HEK293 (cell line): ENCODE data around the gene BCOR.

Experiments
- HOXD13 ChIP-seq: sonication (generic); formaldehyde crosslinking; IDR thresholded peaks from 2 replicates; pipeline ENCODE4 v1.8.0; 2022; ENCODE audit warnings: missing genetic modification reagents, borderline replicate concordance
- IKZF3 ChIP-seq: fragments of 450-650 bp; IDR thresholded peaks from 2 replicates; pipeline ENCODE4 v1.5.0; 2018; ENCODE audit warnings: missing biosample characterization, mild to moderate bottlenecking, missing genetic modification characterization, moderate library complexity
- KLF10 ChIP-seq: fragments of 450-650 bp; IDR thresholded peaks from 2 replicates; pipeline ENCODE4 v1.5.1; 2018; ENCODE audit warnings: missing biosample characterization, mild to moderate bottlenecking, missing genetic modification characterization
- MYNN ChIP-seq: fragments of 450-650 bp; formaldehyde crosslinking; IDR thresholded peaks from 2 replicates; pipeline ENCODE4 v1.5.1; 2016; ENCODE audit warnings: missing biosample characterization, missing genetic modification characterization, borderline replicate concordance
- OSR2 ChIP-seq: fragments of 450-650 bp; formaldehyde crosslinking; IDR thresholded peaks from 2 replicates; pipeline ENCODE4 v1.5.1; 2016; ENCODE audit warnings: missing biosample characterization, missing genetic modification characterization
- PRDM1 ChIP-seq: fragments of 450-650 bp; formaldehyde crosslinking; IDR thresholded peaks from 2 replicates; pipeline ENCODE4; 2016; ENCODE audit warnings: missing biosample characterization, missing genetic modification characterization
- SCRT2 ChIP-seq: fragments of 450-650 bp; formaldehyde crosslinking; IDR thresholded peaks from 2 replicates; pipeline ENCODE4 v1.5.1; 2016; ENCODE audit warnings: missing biosample characterization, missing genetic modification characterization
- SP3 ChIP-seq: fragments of 450-650 bp; formaldehyde crosslinking; IDR thresholded peaks from 2 replicates; pipeline ENCODE4 v1.5.1; 2016; ENCODE audit warnings: missing biosample characterization, missing genetic modification characterization
- TCF7L2 ChIP-seq: IDR thresholded peaks from 2 replicates; pipeline ENCODE4 v1.6.1; 2011; ENCODE audit warnings: low read depth, mild to moderate bottlenecking, inconsistent platforms, low read length, moderate library complexity, borderline replicate concordance
- YY2 ChIP-seq: fragments of 450-650 bp; formaldehyde crosslinking; IDR thresholded peaks from 2 replicates; pipeline ENCODE4 v1.5.1; 2016; ENCODE audit warnings: missing biosample characterization, missing genetic modification characterization
- ZFHX2 ChIP-seq: fragments of 450-650 bp; formaldehyde crosslinking; conservative IDR thresholded peaks from 2 replicates; pipeline ENCODE4 v1.5.1; 2016; ENCODE audit warnings: missing biosample characterization, missing genetic modification characterization
- ZFP41 ChIP-seq: fragments of 450-650 bp; formaldehyde crosslinking; IDR thresholded peaks from 2 replicates; pipeline ENCODE4 v1.5.1; 2016; ENCODE audit warnings: missing biosample characterization, missing genetic modification characterization, borderline replicate concordance
- ZNF10 ChIP-seq: fragments of 450-650 bp; formaldehyde crosslinking; IDR thresholded peaks from 2 replicates; pipeline ENCODE4 v1.5.1; 2017; ENCODE audit warnings: missing biosample characterization, missing genetic modification characterization
- ZNF16 ChIP-seq: fragments of 450-650 bp; formaldehyde crosslinking; IDR thresholded peaks from 2 replicates; pipeline ENCODE4 v1.5.1; 2016; ENCODE audit warnings: low read depth, missing biosample characterization, missing genetic modification characterization
- ZNF2 ChIP-seq: fragments of 450-650 bp; formaldehyde crosslinking; IDR thresholded peaks from 2 replicates; pipeline ENCODE4 v1.5.1; 2016; ENCODE audit warnings: missing biosample characterization, missing genetic modification characterization
- ZNF239 ChIP-seq: fragments of 450-650 bp; formaldehyde crosslinking; IDR thresholded peaks from 2 replicates; pipeline ENCODE4 v1.5.1; 2016; ENCODE audit warnings: missing biosample characterization, missing genetic modification characterization
- ZNF280D ChIP-seq: fragments of 450-650 bp; formaldehyde crosslinking; IDR thresholded peaks from 2 replicates; pipeline ENCODE4 v1.5.1; 2016; ENCODE audit warnings: missing biosample characterization, missing genetic modification characterization
- ZNF394 ChIP-seq: fragments of 450-650 bp; formaldehyde crosslinking; IDR thresholded peaks from 2 replicates; pipeline ENCODE4 v1.5.1; 2016; ENCODE audit warnings: missing biosample characterization, missing genetic modification characterization, mild to moderate bottlenecking, moderate library complexity, borderline replicate concordance
- ZNF423 ChIP-seq: fragments of 450-650 bp; formaldehyde crosslinking; IDR thresholded peaks from 2 replicates; pipeline ENCODE4 v1.5.1; 2016; ENCODE audit warnings: missing biosample characterization, missing genetic modification characterization
- ZNF514 ChIP-seq: fragments of 450-650 bp; formaldehyde crosslinking; IDR thresholded peaks from 2 replicates; pipeline ENCODE4 v1.5.1; 2016; ENCODE audit warnings: missing biosample characterization, missing genetic modification characterization
- ZNF596 ChIP-seq: fragments of 450-650 bp; IDR thresholded peaks from 2 replicates; pipeline ENCODE4 v1.5.0; 2018; ENCODE audit warnings: missing biosample characterization, mild to moderate bottlenecking, missing genetic modification characterization, moderate library complexity
- ZNF610 ChIP-seq: fragments of 450-650 bp; formaldehyde crosslinking; IDR thresholded peaks from 2 replicates; pipeline ENCODE4 v1.5.1; 2016; ENCODE audit warnings: missing biosample characterization, missing genetic modification characterization, borderline replicate concordance
- ZNF623 ChIP-seq: fragments of 450-650 bp; formaldehyde crosslinking; IDR thresholded peaks from 2 replicates; pipeline ENCODE4 v1.5.1; 2016; ENCODE audit warnings: missing biosample characterization, missing genetic modification characterization
- ZNF660 ChIP-seq: fragments of 450-650 bp; IDR thresholded peaks from 2 replicates; pipeline ENCODE4 v1.5.1; 2018; ENCODE audit warnings: missing biosample characterization, mild to moderate bottlenecking, missing genetic modification characterization
- ZNF692 ChIP-seq: fragments of 450-650 bp; formaldehyde crosslinking; IDR thresholded peaks from 2 replicates; pipeline ENCODE4 v1.5.1; 2016; ENCODE audit warnings: missing biosample characterization, missing genetic modification characterization
- ZNF830 ChIP-seq: fragments of 450-650 bp; IDR thresholded peaks from 2 replicates; pipeline ENCODE4 v1.5.0; 2018; ENCODE audit warnings: missing biosample characterization, missing genetic modification characterization, low read depth, mild to moderate bottlenecking, moderate library complexity
- ZNF843 ChIP-seq: fragments of 450-650 bp; formaldehyde crosslinking; IDR thresholded peaks from 2 replicates; pipeline ENCODE4 v1.5.1; 2016; ENCODE audit warnings: missing biosample characterization, missing genetic modification characterization
- ZSCAN23 ChIP-seq: fragments of 450-650 bp; formaldehyde crosslinking; IDR thresholded peaks from 2 replicates; pipeline ENCODE4 v1.5.1; 2016; ENCODE audit warnings: missing biosample characterization, missing genetic modification characterization
- TF ChIP-seq, protein P1 (sequence below): fragments of 450-650 bp; IDR thresholded peaks from 2 replicates; pipeline ENCODE4 v1.5.1; 2018; ENCODE audit warnings: missing biosample characterization, missing genetic modification characterization
- TF ChIP-seq, protein P2 (sequence below): fragments of 450-650 bp; formaldehyde crosslinking; IDR thresholded peaks from 2 replicates; pipeline ENCODE4 v1.5.1; 2016; ENCODE audit warnings: missing biosample characterization, missing genetic modification characterization
- TF ChIP-seq, protein P3 (sequence below): fragments of 450-650 bp; formaldehyde crosslinking; IDR thresholded peaks from 2 replicates; pipeline ENCODE4 v1.5.1; 2016; ENCODE audit warnings: missing biosample characterization, missing genetic modification characterization

The BCOR gene

DNA sequence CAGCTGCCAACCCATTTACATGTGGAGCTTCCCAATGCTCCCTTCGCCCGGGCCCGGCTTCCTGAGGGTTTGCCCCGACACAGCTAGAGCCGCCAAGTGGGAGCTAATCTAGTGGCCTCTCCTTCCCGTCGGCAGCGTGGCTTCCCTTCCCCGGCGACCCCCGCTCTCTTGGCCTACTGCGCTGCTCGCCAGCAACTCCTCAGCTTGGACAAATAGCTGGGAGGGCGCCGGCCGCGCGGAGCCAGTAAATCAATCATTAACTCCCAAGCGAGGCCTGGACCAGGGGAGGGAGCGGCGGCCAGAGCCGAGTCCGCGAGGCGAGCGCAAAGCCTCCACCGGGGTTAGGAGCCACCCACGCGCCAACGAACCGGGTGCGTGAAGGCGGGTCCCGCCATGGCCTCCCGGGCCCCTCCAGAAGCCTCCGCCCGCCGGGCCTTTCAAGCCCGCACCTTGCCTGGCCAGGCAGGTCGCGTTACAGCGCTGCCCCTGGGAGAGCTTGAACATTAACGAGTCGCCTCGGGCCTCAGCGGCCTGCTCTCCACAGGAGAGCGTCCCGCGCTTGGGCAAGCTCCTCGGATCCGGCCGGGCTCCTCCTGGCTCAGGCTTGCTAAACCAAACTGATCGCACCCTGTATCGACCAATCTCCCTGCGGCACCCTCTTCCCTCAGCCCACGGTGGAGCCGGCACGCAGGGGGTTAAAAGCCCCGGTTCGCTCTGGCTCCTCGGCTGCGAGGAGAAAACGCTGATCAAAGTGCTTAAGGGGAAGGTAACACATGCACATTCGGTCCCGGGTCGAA lies 10.6 kb upstream of the BCOR start (continued):
- TF ChIP-seq OSR2 (tag by site-specific recombination): peak; percentile 59; the same call in 1 of the 2 replicates
- no peak for TF ChIP-seq SCRT2 (tag by site-specific recombination)
- no peak for TF ChIP-seq ZNF514
- no peak for TF ChIP-seq PRDM1
- no peak; the same call in 1 of the 2 replicates for TF ChIP-seq ZNF623 (tag by site-specific recombination)
- TF ChIP-seq IKZF3 (tag by site-specific recombination): peak; percentile 88
- TF ChIP-seq ZNF16 (tag by site-specific recombination): no peak
- TF ChIP-seq ZNF596 (tag by site-specific recombination): no peak
- TF ChIP-seq ZNF610 (tag by site-specific recombination): no peak
- peak; percentile 46; the same call in 1 of the 2 replicates for TF ChIP-seq ZNF394 (tag by site-specific recombination)
- TF ChIP-seq, protein P1, sequence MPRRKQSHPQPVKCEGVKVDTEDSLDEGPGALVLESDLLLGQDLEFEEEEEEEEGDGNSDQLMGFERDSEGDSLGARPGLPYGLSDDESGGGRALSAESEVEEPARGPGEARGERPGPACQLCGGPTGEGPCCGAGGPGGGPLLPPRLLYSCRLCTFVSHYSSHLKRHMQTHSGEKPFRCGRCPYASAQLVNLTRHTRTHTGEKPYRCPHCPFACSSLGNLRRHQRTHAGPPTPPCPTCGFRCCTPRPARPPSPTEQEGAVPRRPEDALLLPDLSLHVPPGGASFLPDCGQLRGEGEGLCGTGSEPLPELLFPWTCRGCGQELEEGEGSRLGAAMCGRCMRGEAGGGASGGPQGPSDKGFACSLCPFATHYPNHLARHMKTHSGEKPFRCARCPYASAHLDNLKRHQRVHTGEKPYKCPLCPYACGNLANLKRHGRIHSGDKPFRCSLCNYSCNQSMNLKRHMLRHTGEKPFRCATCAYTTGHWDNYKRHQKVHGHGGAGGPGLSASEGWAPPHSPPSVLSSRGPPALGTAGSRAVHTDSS: no peak
- TF ChIP-seq ZNF423 (tag by site-specific recombination): peak; percentile 37; the same call in 1 of the 2 replicates
- TF ChIP-seq HOXD13: no peak
- no peak for TF ChIP-seq ZNF830 (tag by site-specific recombination)
- no peak for TF ChIP-seq ZNF692 (tag by site-specific recombination)
- peak; percentile 25; the same call in 1 of the 2 replicates for TF ChIP-seq ZNF843 (tag by site-specific recombination)
- no peak; the same call in 1 of the 2 replicates for TF ChIP-seq ZNF10 (tag by site-specific recombination)
- no peak for TF ChIP-seq ZSCAN23 (tag by site-specific recombination)
- no peak for TF ChIP-seq ZNF660 (tag by site-specific recombination)
- no peak for TF ChIP-seq TCF7L2
- peak; percentile 7; the same call in 1 of the 2 replicates for TF ChIP-seq ZFHX2 (tag by site-specific recombination)
- 0 out of 2 replicates have a peak, but pooled peaks have one; percentile 12 for TF ChIP-seq ZNF280D
- no peak for TF ChIP-seq KLF10 (tag by site-specific recombination)
- TF ChIP-seq ZNF2: peak; percentile 31; the same call in 1 of the 2 replicates
- TF ChIP-seq SP3 (tag by site-specific recombination): no peak; the same call in 1 of the 2 replicates
- TF ChIP-seq MYNN: no peak
- TF ChIP-seq YY2 (tag by site-specific recombination): no peak
- TF ChIP-seq ZNF239 (tag by site-specific recombination): no peak
- TF ChIP-seq ZFP41 (tag by site-specific recombination): no peak
- TF ChIP-seq, protein P2, sequence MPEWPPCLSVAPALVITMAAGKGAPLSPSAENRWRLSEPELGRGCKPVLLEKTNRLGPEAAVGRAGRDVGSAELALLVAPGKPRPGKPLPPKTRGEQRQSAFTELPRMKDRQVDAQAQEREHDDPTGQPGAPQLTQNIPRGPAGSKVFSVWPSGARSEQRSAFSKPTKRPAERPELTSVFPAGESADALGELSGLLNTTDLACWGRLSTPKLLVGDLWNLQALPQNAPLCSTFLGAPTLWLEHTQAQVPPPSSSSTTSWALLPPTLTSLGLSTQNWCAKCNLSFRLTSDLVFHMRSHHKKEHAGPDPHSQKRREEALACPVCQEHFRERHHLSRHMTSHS: no peak
- TF ChIP-seq, protein P3, sequence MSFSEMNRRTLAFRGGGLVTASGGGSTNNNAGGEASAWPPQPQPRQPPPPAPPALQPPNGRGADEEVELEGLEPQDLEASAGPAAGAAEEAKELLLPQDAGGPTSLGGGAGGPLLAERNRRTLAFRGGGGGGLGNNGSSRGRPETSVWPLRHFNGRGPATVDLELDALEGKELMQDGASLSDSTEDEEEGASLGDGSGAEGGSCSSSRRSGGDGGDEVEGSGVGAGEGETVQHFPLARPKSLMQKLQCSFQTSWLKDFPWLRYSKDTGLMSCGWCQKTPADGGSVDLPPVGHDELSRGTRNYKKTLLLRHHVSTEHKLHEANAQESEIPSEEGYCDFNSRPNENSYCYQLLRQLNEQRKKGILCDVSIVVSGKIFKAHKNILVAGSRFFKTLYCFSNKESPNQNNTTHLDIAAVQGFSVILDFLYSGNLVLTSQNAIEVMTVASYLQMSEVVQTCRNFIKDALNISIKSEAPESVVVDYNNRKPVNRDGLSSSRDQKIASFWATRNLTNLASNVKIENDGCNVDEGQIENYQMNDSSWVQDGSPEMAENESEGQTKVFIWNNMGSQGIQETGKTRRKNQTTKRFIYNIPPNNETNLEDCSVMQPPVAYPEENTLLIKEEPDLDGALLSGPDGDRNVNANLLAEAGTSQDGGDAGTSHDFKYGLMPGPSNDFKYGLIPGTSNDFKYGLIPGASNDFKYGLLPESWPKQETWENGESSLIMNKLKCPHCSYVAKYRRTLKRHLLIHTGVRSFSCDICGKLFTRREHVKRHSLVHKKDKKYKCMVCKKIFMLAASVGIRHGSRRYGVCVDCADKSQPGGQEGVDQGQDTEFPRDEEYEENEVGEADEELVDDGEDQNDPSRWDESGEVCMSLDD (tag by site-specific recombination): no peak
